Activated effector memory CD4-positive, alpha-beta T cell treated with anti-CD3 and anti-CD28 coated beads, Interleukin-2, amount 50 U/mL, for 16 hours (primary cell): ENCODE results near the gene PDE6B.
"Not testable (repeated sequence)": the region's sequence is repeated elsewhere in the genome, so short reads cannot be mapped to it uniquely, and the experiment has no call there.

Source experiments
- DNase-seq: peaks from one replicate; pipeline ENCODE4 v3.0.0-alpha.2; 2020

The PDE6B gene

DNA sequence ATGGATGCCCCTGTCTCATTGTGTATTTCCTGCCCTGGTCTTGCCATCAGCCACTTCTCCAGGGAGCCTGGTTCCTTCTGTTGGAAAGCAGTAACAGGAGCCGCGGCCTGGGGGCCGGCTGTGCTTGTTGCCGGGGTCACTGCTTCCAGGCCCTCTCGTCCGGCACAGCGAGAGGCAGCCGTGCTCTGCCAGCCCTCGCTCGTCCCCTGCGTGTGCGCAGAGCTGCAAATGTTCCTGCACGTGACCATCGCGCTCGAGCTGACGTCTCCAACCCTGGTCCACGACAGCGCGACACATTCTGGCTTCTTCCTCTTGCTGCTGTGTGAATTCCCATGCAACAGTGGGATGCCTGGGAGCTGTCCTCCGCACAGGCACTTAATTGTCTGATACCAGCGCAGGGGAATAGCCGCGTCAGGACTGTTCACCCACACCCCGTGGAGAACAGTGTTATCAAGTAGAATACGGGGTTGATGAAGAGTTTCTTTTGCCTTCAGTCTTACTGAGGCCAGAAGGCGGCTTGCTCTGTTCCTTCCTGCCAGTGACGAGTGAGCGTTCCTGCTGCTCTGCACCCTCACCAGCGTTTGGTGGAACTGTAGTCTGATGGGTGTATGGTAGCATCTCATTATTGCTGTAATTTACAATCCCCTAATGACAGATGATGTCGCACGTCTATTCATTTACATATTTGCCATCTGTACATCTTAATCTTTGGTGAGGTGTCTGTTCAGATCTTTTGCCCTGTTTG lies 12.3 kb downstream of the PDE6B start:
- DNase-seq: peak; percentile 46

DNA sequence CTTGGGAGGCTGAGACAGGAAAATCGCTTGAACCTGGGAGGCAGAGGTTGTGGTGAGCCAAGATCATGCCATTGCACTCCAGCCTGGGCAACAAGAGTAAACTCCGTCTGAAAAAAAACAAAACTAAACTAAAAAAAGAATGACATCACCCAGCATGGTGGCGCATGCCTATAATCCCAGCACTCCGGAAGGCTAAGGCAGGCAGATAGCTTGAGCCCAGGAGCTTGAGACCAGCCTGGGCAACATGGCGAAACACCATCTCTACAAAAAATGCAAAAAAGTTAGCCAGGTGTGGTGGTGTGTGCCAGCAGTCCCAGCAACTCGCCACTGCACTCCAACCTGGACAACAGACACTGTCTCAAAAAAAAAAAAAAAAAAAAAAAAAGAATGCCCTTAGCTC lies 17.0 kb downstream of the PDE6B start:
- DNase-seq: not testable (repeated sequence)

DNA sequence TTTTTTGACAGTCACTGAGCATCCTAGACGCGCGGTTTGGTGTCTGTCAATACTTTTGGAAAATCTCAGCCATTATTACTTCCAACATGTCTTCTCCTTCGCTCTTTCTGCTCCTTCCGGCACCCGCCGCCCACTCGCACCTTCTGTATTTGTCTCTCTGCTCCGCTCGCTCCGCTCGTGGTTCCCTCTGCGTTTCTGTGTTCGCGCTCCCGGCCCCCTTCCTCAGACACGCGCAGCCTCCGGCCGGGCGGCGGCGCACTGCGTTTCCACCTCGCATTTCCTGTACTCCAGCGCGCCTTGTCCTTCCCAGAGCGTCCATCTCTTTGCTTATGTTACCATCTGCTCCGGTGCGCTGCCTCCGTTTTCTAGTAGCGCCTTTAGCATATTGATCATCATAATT lies 21.1 kb downstream of the PDE6B start:
- DNase-seq: no peak

DNA sequence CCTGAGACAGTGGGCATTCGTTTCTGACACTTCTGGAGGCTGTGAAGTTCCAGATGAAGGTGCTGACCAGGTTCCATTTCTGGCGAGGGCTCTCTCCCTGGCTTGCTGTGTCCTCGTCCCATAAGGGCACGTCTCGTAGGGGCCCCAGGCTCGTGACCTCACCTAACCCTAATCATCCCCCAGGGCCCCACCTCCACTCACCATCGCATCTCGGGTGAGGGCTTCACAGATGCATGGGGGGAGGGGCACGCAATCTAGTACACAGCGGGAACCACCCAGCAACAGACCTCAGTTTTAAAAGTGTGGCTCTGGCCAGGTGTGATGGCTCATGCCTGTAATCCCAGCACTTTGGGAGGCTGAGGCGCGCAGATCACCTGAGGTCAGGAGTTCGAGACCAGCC lies 22.1 kb downstream of the PDE6B start:
- DNase-seq: no peak

DNA sequence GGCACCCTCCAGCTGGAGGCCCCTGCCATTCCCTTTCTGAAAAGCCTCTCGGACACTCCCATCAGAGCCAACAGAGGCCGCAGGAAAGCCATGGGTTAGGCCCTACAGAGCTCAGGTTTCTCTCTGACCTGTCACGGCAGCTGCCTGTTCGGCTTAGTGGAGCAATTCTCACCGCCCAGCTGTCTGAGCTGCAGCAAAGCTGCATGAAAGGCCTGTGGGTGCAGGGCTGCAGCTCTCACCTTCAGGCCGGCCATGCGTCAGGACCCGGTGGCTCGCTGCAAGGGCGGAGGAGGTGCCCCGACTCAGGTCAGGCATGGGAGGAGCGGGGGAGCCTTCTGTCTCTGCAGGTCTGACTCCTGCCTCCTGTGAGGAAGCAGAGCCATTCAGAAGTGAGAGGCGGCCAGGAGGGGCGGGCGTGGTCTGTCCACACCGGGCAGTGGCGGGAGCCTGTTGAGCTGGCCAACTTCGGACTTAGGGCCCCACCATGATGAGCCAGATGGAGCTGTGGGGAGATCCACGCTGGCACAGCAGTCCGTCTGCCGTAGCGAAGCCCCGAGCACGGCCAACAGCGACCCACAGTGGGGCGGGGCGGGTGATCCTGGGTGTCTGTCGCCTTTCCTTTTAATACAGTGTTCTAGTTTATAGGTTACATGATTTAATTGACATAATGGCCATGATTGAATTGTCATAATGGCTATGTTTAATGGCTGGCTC lies 23.4 kb downstream of the PDE6B start:
- no peak for DNase-seq

DNA sequence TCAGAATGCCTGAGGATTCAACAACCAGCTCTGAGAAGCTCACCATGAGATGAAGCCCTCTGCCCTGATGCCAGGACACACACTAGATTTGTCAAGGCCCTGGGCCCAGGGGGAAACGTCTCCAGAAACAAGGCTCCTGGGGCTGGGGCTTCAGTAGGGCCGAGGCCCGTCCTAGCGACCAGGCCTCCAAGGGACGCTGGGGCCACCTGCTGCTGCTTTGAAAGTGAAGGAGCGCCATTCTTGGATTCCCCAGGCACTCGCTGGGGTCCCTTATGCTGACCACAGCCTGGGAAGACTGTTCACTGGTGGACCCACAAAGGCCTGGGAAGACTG lies 23.9 kb downstream of the PDE6B start:
- no peak for DNase-seq

DNA sequence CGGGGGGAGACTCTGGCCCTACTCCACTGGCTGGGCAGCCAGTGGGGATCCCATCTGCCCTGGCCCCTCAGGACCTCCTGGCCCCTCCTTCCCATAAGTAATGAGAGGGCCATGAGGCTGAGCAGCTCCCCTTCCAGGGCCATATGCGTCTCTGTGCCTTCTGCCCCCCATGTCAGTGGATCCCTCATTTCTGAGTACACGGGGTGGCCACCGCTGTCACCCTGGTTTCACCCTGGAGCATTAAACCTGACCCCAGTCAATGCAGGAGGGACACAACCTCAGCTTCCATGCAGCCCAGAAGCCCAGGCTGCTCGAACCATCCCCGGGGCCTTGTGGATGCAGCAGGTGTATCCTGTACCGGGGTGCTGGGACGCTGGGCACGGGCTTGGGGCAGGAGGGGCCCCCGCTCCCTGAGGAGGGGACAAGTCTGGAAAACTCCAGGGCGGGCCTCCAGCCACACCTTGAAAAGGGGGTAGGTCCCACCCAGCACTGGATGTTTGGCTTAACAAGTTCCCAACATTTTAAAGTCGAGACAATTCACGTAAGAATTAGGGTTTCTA lies 24.5 kb downstream of the PDE6B start:
- no peak for DNase-seq

DNA sequence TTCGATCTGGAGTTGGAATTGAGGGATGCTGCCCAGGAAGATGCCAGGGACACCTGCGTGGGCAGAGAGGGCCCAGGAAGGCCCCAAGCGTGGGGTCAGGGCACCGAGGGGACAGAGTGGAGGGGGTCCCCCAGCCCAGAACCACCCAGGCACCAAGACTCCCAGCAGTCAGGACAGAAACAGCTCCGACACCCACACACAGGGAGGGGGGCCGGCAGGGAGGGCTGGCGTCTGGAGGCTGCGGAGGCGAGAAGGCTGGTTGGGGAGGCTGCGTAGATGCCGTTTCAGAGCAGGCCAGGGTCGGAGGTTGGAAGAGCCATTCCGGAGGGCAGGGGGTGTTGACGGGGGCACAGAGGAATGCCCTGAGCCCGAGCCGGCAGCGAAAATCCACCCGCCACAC lies 25.1 kb downstream of the PDE6B start:
- no peak for DNase-seq

DNA sequence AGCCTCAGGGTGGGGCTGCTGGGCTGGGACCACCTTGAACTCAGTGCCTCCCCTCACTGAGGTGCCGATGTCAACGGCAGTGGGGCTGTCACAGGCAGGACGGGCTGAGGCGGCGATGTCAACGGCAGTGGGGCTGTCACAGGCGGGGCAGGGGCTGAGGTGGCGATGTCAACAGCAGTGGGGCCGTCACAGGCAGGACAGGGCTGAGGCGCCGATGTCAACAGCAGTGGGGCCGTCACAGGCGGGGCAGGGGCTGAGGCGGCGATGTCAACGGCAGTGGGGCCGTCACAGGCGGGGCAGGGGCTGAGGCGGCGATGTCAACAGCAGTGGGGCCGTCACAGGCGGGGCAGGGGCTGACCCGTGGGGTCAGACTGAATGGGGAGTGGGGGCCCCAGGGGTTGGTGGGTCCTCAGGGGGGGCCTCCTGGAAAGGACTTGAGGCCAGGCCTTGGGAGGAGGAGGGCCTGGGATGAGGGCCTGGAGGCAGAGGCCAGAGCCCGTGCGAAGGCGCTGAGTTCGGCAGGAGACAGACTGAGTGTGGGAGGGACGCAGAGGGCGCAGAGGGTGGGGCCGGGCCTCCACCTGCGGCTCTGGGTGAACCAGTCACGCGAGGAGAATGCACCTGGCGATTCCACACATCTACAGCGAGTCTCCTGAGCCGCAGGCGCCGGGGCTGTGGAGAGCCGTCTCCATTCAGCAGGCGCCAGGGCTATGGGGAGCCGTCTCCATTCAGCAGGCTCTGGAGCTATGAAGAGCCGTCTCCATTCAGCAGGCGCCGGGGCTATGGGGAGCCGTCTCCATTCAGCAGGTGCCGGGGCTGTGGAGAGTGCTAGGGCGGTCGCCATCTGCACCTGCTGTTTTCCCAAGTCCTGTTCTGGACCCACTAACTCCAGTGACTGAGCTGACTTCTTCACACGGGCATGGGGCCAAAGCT lies 25.8 kb downstream of the PDE6B start:
- no peak for DNase-seq

DNA sequence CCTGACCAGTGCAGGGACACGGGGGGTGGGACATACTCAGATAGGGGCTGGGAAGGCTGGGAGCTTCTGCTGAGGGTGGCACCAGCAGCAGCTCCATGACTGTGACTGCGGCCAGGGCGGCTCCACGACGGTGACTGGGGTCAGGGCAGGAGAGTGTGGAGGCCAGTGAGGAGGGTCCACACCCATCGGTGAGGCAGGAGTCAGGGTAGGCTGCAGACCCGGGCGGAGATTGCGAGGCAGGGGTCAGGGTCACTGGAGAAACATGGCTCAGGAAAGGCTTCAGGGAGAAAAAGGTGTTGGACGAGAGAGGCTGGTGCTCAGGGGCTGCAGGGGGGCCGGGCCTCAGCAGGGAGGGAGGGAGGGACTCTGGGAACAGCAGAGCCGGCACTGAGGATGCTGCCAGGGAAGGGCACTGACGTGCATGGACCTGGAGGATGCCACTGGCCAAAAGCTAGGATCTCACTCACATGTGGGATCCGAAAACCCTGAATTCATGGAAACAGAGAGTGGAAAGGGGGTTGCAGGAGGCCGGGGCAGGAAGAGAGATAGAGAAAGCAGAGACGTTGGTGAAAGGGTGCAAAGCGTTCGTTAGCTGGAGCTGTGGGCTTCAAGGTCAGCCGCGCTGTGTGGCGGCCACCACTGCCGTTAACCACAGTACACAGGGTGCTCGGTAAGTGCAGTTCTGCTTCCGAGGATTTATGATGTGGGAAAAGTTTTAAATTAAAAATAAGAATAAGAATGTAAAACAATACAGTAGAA lies 26.7 kb downstream of the PDE6B start:
- no peak for DNase-seq

DNA sequence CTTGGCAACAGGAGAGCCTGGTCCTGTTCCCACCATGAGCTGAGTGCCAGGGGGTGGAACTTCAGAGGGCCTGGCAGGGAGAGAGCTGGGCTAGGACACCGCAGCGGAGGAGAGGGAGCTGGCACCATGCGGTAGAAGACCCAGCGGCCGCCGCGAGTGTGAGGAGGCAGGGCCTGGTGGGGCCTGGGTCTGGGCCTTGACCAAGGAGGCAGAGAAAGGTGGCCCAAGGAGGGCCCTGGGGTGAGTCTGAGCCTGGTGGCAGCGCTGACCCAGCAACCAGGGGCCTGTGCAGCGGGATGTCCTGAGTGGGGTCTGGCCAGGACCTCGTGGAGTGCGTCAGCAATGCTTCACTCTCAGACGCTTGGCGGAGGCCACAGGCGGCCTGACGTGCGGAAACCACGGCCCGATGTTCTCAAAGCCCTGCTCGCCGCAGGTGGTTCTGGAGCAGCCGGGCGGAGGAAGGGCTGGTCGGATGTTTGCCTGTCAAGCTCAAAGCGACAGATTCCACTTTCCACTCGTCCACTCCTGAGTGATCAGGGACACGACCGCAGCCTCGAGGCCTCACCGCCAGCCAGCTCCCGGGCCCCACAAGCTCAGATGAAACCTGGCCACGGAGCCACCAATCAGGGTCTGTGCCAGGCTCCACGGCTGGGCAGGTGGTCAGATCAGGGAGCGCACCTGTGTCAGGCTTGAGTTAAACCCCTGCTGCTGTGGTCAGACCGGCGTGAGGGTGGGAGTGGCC lies 27.9 kb downstream of the PDE6B start:
- no peak for DNase-seq

DNA sequence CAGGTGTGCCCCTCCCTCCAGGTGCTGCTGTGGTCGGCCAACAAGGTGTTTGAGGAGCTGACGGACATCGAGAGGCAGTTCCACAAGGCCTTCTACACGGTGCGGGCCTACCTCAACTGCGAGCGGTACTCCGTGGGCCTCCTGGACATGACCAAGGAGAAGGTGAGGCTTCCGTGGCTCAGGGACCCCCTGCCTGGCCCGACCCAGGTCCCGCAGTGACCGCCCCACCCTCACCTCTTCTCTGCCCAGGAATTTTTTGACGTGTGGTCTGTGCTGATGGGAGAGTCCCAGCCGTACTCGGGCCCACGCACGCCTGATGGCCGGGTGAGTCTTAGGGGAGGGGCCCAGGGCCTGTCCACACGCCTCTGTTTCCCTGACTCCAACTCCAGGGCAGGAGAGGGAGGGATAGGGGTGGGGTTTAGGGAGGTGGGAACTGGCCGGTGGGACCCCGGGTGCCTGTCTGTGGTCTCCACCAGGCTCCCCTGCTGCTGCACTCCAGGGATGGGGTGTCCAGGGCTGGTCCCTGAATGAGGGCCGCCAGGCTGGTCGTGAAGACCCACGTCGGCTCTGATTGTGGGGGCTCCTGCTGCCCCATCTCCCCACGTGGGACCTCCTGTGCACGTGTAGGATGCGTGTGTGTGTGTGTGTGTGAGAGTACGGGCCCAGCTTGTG lies 28.6 kb downstream of the PDE6B start:
- no peak for DNase-seq

DNA sequence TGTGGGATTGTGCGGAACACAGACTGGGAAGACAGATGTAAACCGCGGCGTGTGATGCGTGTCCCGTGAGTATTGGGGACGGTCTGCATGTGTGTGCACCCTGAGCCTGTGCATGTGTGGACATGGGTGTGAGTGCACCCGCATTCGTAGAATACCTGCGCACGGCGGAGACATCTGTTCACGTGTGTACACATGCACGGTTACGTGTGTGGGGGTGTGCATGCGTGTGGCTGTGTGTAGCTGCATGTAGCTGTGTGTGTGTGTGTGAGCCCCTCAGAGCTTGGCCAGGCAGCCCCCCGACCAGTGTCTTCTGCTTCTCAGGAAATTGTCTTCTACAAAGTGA lies 29.1 kb downstream of the PDE6B start:
- no peak for DNase-seq

DNA sequence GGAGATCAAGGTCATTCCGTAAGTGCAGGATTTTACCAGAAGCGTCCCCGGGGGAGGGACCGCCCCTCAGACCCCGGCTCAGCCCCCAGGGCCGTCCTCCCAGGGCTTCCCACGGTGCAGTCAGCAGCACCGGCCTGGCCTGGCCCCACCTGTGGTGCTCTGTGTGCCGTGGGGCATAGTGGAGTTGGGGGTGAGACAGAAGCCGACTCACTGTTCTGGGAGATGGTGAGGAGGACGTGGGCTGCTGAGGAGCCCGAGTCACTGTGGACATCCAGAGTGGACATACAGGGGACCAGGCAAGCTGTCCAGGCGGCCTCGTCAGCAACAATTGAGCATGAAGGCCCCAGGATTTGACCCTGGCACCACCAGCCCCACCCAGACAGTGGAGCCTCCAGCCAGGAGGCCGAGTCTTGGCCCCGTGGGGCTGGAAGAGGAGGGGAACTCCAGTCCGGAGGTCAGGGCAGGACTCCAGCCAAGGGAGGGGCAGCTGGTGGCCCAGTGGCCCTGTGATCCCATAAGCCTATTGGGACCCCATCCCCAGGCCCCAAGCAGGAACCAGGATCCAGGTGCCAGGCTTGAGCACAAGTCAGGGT lies 29.6 kb downstream of the PDE6B start:
- no peak for DNase-seq

DNA sequence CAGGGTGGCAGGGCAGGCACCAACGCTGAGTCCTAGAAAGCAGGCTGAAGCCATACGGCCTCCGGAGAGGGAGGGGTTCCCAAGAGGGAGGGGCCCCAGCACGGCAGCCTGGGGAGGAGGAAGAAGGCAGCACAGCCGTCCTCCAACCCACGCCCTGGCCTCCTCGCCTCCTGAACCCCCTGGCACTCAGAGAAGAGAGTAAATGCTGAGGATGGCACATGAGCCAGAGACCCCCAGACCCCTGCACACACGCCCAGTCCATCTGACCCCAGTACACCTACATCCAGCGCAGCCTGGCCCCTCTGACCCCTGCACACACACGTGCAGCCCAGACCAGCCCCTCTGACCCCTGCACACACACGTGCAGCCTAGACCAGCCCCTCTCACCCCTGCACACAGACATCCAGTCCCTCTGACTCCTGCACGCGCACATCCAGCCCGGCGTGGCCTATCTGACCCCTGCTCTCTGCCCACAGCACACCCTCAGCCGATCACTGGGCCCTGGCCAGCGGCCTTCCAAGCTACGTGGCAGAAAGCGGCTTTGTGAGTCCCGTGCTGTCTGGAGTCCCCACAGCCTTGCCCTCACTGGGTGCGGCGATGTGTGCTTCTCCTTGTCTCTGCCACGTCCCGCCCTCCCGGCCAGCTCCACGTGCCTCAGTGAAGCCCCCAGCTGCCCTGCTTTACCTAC lies 30.2 kb downstream of the PDE6B start:
- DNase-seq: no peak

DNA sequence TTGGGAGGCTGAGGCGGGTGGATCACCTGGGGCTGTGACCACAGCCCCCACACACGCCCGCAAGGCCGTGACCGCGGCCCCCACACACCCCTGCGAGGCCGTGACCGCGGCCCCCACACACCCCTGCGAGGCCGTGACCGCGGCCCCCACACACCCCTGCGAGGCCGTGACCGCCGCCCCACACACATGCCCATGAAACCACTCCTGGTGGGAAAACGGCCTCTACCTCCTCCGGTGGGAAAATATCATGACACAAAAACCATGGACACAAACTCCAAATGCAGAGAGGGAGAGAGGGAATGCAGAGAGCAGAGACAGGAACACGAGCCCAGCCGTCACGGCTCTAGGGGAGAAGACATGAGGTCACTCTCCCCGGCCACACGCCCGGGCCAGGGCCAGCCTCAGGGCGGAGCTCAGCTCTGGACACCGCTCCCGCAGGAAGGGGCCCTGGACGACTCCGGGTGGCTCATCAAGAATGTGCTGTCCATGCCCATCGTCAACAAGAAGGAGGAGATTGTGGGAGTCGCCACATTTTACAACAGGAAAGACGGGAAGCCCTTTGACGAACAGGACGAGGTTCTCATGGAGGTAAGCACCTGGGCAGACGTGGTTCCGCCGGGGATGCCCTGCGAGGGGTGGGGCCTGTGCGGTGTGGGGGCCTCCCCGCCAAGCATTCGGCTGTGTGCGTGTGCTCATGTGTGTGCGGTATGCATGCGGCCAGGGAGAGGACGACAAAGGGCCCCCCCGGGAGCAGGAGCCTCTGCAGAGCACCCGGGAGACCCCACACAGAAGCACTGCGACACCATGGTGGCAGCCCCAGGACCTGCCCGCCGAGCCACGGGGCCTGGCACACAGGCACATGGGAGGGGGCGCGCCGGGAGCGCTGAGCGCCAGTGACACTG lies 31.3 kb downstream of the PDE6B start:
- no peak for DNase-seq

DNA sequence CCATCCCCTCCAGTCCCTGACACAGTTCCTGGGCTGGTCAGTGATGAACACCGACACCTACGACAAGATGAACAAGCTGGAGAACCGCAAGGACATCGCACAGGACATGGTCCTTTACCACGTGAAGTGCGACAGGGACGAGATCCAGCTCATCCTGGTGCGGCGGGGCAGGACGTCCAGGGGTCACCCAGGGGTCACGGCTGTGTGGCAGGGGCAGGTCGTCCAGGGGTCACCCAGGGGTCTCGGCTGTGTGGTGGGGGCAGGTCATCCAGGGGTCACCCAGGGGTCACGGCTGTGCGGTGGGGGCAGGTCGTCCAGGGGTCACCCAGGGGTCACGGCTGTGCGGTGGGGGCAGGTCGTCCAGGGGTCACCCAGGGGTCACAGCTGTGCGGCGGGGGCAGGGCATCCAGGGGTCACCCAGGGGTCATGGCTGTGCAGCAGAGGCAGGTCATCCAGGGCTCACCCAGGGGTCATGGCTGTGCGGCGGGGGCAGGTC lies 32.0 kb downstream of the PDE6B start:
- DNase-seq: no peak

DNA sequence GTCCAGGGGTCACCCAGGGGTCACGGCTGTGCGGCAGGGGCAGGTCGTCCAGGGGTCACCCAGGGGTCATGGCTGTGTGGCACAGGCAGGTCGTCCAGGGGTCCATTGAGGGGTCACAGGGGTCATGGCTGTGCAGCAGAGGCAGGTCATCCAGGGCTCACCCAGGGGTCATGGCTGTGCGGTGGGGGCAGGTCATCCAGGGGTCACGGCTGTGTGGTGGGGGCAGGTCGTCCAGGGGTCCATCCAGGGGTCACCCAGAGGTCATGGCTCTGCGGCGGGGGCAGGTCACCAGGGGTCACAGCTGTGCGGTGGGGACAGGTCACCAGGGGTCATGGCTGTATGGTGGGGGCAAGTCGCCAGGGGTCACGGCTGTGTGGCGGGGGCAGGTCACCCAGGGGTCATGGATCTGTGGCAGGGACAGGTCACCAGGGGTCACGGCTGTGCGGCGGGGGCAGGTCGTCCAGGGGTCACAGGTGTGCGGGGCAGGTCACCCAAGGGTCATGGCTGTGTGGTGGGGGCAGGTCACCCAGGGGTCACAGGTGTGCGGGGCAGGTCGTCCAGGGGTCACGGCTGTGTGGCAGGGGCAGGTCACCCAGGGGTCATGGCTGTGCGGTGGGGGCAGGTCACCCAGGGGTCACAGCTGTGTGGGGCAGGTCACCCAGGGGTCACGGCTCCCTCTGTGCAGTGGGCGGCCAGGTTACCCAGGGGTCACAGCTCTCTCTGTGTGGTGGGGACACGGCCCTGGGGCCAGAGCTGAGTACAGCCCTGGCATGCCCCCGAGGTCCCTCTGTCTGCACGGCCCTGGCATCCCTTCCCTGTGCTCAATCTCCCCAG lies 32.7 kb downstream of the PDE6B start:
- no peak for DNase-seq
